Omental fat pad (tissue), 4 donors: ENCODE data around the gene TPRG1L. TPM values are rescaled to one million over a fixed set of nuclear protein-coding genes. Genes with fewer than 3 reads are reported as not detected.

Experiments
- ATAC-seq: fragments of 150-250 bp; one replicate; pipeline ENCODE4 v1.9.1; 2016; ENCODE audit warnings: mild to moderate bottlenecking, moderate library complexity; ENCODE audit not compliant: low FRiP score
- DNase-seq: peaks from one replicate; pipeline ENCODE4 v3.0.0-alpha.2; 2019; ENCODE audit warnings: low spot score
- total RNA-seq, 4 donors: library from RNA; depleted of rRNA; stranded (reverse); fragments of >200 nt; gene quantifications; one replicate each; pipeline ENCODE4 v1.1.0, GENCODE V29; 2016
- TF ChIP-seq, protein P1 (sequence below), 3 donors: fragments of 450-650 bp; IDR thresholded peaks; one replicate each; pipeline ENCODE4 v1.5.1; 2016 to 2017; ENCODE audit warnings: antibody characterized with exemption in 3 of 3, mild to moderate bottlenecking in 3 of 3, moderate library complexity in 2 of 3

Gene TPRG1L
- total RNA-seq, 4 donors from 2014 or later = 24.9 to 53.0 (median 37.4) TPM

DNA sequence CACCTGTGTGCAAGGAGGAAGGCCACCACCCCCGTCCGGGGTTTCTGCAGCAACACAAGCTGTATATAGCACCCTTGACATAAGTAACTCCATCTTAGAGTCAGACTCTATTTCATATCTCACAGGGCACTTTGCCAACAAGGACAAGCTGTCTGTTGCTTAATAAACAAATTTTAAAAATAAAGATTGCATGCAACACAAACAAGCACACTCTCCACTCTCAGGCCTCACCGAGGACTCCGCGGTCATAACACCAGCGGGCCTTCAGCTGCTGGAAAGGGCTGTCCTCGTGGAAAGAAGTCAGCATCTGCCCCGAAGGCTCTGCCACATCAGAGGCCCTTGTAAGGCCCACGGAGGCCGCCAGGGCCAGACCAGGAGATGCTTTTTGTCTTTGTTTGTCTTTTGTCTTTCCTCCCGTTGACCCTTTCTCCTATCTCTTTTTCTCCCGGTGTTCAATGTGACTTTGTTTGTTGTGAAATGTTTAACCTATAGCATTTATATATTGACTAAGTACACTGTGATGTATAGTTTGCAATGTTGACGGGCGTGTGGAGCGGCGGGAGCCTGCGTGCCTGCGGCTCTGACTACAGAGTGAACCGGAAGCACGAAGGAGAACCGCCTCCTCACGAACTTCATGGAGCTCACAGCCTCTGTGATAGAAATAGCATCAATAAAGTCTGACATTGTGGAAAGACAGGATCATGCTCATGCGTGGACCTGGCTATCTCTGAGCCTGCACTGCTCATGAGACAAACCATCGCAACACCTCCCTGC is 37.6 kb upstream of the TPRG1L start:
- ATAC-seq (no peak), DNase-seq (no peak)
- TF ChIP-seq, protein P1, sequence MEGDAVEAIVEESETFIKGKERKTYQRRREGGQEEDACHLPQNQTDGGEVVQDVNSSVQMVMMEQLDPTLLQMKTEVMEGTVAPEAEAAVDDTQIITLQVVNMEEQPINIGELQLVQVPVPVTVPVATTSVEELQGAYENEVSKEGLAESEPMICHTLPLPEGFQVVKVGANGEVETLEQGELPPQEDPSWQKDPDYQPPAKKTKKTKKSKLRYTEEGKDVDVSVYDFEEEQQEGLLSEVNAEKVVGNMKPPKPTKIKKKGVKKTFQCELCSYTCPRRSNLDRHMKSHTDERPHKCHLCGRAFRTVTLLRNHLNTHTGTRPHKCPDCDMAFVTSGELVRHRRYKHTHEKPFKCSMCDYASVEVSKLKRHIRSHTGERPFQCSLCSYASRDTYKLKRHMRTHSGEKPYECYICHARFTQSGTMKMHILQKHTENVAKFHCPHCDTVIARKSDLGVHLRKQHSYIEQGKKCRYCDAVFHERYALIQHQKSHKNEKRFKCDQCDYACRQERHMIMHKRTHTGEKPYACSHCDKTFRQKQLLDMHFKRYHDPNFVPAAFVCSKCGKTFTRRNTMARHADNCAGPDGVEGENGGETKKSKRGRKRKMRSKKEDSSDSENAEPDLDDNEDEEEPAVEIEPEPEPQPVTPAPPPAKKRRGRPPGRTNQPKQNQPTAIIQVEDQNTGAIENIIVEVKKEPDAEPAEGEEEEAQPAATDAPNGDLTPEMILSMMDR (IDR thresholded peaks at IDR 0.05) = no peak

GRCh38 chr1:3588395-3588794 is 36.4 kb upstream of the TPRG1L start:
- no peak for ATAC-seq
- TF ChIP-seq, protein P1 (IDR thresholded peaks at IDR 0.05) = no peak

DNA sequence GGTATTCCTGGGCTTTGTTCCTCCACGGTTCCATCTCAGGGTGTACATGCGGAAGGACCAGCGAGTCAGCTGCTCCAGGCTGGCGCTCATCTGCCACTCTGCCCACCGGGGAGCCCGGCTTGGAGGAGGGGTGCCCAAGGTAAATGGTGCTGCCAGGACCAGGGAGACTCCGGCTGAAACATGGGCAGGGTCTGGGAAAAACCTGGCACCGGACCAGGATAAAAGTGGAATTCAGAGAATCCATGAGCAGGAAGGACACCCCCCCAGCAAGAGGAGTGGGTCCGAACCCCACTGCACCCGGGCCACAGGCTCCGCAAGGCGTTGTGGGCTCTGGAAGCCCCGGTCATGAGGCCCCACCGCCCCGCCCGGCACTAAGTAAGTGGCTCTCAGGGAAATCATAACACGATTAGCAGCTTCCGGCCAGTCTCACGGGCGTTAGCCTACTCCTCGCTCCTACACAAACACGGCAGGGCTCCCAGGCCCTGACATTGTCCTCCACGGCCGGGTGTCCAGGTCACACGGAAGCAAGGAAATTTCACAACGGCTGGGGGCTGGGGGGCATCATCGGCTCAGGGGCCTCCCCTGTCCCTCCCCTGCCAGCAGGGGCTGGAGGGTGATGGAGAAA is 34.6 kb upstream of the TPRG1L start:
- DNase-seq (no peak), ATAC-seq (no peak)
- TF ChIP-seq, protein P1 (IDR thresholded peaks at IDR 0.05) = no peak

More at GRCh38 chr1:3588395-3588794, 36.4 kb upstream of the TPRG1L start:
- DNase-seq = no peak

DNA sequence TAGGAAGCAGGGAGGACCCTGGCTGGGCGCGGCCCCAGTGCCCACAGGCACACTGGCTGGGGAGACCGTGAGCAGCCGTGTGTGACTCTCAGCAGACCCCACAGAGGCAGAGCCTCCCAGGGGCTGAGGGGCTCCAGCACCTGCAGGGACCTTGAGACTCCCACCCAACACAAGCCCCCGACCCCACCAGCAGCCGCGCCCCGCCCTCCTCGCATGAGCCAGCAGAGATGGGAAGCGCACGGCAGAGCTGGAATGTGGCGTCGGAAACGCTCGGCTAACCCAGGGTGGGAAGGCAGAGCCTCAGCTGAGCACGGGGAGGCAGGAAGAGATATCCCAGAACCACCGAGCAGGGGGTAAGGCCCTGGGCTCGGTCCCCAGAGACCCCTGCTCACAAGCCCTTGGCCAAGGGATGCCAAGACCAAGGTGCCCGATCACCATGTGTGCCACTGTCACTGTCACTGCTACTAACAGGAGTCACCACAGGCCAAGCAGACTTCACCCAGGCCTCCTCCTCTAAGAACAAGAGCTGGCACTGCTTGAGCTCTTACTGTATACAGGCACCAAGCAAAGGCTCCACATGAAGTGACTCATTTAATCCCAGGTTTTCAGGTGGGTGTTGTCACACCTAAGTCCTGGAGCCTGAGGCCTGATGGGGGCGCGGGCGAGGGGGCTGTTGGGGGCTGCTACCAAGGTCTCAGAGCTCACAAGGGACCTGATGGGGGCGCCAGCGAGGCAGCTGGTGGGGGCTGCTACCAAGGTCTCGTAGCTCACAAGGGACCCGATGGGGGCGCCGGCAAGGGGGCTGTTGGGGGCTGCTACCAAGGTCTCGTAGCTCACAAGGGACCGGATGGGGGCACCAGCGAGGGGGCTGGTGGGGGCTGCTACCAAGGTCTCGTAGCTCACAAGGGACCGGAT is 33.6 kb upstream of the TPRG1L start:
- DNase-seq (no peak), ATAC-seq (no peak)
- TF ChIP-seq, protein P1 (IDR thresholded peaks at IDR 0.05) = no peak

GRCh38 chr1:3593334-3593733 is 31.5 kb upstream of the TPRG1L start:
- TF ChIP-seq, protein P1 (IDR thresholded peaks at IDR 0.05) = no peak
- ATAC-seq = no peak
- no peak for DNase-seq

DNA sequence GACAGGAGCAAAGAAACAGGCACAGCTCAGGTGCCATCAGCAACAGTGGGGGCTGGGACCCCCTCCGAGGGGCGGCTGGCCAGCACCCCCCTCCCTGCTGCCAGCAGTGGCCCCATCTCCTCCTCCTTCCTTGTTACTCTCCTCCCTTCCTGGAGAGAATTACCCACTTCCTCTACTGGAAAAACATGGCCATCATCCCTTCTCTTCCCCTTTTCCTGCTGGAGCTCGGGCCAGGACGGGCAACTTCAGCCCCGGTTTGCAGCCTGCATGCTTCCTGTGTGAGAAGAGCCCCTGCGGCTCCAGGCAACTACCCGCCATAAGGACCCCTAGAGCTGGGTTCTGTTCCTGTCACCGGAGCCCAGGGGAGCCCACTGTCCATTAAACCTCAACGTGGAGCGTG is 31.1 kb upstream of the TPRG1L start:
- TF ChIP-seq, protein P1 (IDR thresholded peaks at IDR 0.05) = no peak
- DNase-seq (no peak), ATAC-seq (no peak)
